Measurements from ENCODE around the gene GLIS1. TPM values are rescaled to one million over a fixed set of nuclear protein-coding genes. Genes with fewer than 3 reads are reported as not detected.

The GLIS1 gene
- total RNA-seq, 4 donors from 2014 or later: not detected

- TF ChIP-seq, protein P1, sequence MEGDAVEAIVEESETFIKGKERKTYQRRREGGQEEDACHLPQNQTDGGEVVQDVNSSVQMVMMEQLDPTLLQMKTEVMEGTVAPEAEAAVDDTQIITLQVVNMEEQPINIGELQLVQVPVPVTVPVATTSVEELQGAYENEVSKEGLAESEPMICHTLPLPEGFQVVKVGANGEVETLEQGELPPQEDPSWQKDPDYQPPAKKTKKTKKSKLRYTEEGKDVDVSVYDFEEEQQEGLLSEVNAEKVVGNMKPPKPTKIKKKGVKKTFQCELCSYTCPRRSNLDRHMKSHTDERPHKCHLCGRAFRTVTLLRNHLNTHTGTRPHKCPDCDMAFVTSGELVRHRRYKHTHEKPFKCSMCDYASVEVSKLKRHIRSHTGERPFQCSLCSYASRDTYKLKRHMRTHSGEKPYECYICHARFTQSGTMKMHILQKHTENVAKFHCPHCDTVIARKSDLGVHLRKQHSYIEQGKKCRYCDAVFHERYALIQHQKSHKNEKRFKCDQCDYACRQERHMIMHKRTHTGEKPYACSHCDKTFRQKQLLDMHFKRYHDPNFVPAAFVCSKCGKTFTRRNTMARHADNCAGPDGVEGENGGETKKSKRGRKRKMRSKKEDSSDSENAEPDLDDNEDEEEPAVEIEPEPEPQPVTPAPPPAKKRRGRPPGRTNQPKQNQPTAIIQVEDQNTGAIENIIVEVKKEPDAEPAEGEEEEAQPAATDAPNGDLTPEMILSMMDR (IDR thresholded peaks at IDR 0.05 in 4 of 5, conservative IDR thresholded peaks at IDR 0.05 in 1 of 5): no peak
- in situ Hi-C loops (cut with MboI; ENCODE audit: low sequenced_read_pairs in 4 of 4): no loop called here
- Histone ChIP-seq H3K9me3 (no peaks in the 10 kb centered on the region), H3K27ac (no peak overlapping the region), H3K36me3 (no peaks in the 10 kb centered on the region), H3K27me3 (peaks cover 0 to 4% (median 2%) of the 10 kb centered on the region in 3 donors), H3K4me1 (no peaks in the 10 kb centered on the region), H3K4me3 (no peak overlapping the region)
- intact Hi-C loops (cut with DNase I; ENCODE audit: low total_unique reads): no loop called here
- no peak for ATAC-seq
- no peak for DNase-seq
Measured at GRCh38 chr1:53705446-53706096, 33.4 kb downstream of the GLIS1 start.

GRCh38 chr1:53704804-53705445, 34.0 kb downstream of the GLIS1 start:
- TF ChIP-seq, protein P1 (IDR thresholded peaks at IDR 0.05 in 4 of 5, conservative IDR thresholded peaks at IDR 0.05 in 1 of 5): no peak
- no peak for TF ChIP-seq POLR2A (IDR thresholded peaks at IDR 0.05)
- ATAC-seq (no peak), DNase-seq (no peak)
- intact Hi-C loops (cut with DNase I; ENCODE audit: low total_unique reads) (no loop called here), in situ Hi-C loops (cut with MboI; ENCODE audit: low sequenced_read_pairs in 4 of 4) (no loop called here)
- Histone ChIP-seq H3K36me3 (no peaks in the 10 kb centered on the region), H3K27ac (no peak overlapping the region), H3K4me3 (no peak overlapping the region), H3K9me3 (no peaks in the 10 kb centered on the region), H3K27me3 (peaks cover 0 to 4% (median 2%) of the 10 kb centered on the region in 3 donors), H3K4me1 (no peaks in the 10 kb centered on the region)

DNA sequence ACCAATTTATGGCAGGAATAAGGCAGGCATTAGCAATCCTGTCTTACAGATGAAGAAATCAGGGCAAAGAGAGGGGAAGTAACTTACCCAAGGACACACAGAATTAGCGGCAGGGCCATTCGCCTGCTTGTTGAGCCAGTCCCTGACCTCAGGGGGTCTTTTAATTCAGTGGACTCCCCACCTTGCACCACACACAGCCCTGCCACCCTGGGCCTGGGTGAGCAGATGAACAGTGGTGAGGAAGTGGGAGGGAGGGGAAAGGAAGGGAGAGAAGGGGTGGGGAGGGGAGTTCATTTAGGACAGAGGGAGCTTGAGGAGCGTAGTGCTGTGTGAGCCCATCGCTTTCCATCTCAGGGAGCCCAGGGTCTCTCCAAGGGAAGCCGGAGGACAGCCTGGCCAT, 34.7 kb downstream of the GLIS1 start:
- TF ChIP-seq, protein P1 (IDR thresholded peaks at IDR 0.05 in 4 of 5, conservative IDR thresholded peaks at IDR 0.05 in 1 of 5): no peak
- no peak for TF ChIP-seq POLR2A (IDR thresholded peaks at IDR 0.05)
- no peak for ATAC-seq
- Histone ChIP-seq H3K36me3 (no peaks in the 10 kb centered on the region), H3K9me3 (no peaks in the 10 kb centered on the region), H3K27ac (no peak overlapping the region), H3K4me1 (no peaks in the 10 kb centered on the region), H3K27me3 (peaks cover 0 to 4% (median 2%) of the 10 kb centered on the region in 3 donors), H3K4me3 (no peak overlapping the region)
- in situ Hi-C loops (cut with MboI; ENCODE audit: low sequenced_read_pairs in 4 of 4): no loop called here
- intact Hi-C loops (cut with DNase I; ENCODE audit: low total_unique reads): no loop called here
- DNase-seq: no peak

- Histone ChIP-seq H3K9me3 (no peaks in the 10 kb centered on the region), H3K36me3 (no peaks in the 10 kb centered on the region), H3K27ac (no peak overlapping the region), H3K27me3 (peaks cover 0 to 4% (median 2%) of the 10 kb centered on the region in 3 donors), H3K4me3 (no peak overlapping the region), H3K4me1 (no peaks in the 10 kb centered on the region)
- DNase-seq (no peak), ATAC-seq (no peak)
- in situ Hi-C loops (cut with MboI; ENCODE audit: low sequenced_read_pairs in 4 of 4) (no loop called here), intact Hi-C loops (cut with DNase I; ENCODE audit: low total_unique reads) (no loop called here)
- no peak for TF ChIP-seq POLR2A (IDR thresholded peaks at IDR 0.05)
- TF ChIP-seq, protein P1 (IDR thresholded peaks at IDR 0.05 in 4 of 5, conservative IDR thresholded peaks at IDR 0.05 in 1 of 5): no peak
Measured at GRCh38 chr1:53703174-53703573, 35.8 kb downstream of the GLIS1 start.
